ENCODE data around the gene SH3GL2.
"Not testable (repeated sequence)": the region's sequence is repeated elsewhere in the genome, so short reads cannot be mapped to it uniquely, and the experiment has no call there.

The SH3GL2 gene

DNA sequence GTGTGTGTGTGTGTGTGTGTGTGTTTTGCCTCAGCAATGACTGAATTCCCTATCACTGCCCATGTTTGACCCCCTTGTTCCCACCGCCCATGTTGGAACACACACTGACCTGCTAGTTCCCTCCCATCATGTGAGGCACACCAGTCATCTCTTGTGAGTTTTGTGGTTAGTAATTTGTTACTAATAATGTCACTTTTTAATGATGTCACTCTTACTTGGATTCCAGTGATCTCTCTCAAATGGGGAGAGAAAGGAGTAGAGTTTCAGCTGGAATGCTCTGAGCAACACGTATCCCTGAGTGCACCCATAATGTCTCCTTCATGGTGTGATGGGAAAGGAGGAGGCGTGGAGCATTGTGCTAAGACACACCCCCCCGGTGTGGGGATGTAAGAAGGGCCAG, 172.6 kb downstream of the SH3GL2 start:
- DNase-seq (ENCODE audit: low spot score) = no peak

DNA sequence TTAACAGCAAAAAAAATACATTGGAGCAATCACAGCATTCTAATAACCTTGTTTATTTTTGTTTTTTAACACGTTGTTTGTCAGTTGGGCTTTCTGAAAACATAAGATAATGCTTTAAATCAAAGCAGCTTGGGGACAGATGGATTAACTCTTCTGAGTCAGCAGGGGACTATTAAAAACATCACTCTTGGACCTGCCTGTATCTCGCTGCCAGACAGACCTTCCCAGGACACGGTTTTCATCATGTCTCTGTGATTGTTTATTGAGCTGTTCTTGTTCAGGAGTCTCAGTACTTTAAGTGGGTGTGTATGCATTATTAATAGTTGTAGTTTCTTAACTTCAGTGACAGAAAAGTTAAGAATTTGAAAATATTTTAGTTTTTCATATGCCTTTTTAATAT, 173.2 kb downstream of the SH3GL2 start:
- DNase-seq (ENCODE audit: low spot score) = no peak

- no peak for DNase-seq (ENCODE audit: low spot score)
Observed at GRCh38 chr9:17757816-17758215, 178.9 kb downstream of the SH3GL2 start.

DNA sequence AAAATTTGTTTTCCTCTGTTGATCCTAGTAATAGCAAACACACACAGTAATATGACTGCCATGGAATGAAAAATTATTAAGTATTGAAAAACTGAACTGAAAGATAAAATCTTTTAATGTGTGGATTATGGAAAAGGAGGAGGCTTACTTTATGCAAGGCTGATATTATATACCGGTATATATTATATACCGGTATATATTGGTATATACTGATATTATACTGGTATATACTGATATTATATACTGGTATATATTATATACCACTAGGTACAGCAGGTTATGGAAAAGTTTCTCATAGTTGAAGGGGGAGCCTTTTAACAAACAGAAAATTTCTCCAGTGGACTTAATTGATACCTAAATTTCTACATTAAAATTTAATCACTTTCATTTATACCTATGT, 181.4 kb downstream of the SH3GL2 start:
- DNase-seq (ENCODE audit: low spot score) = no peak

GRCh38 chr9:17761984-17762676, 183.3 kb downstream of the SH3GL2 start:
- no peak for DNase-seq (ENCODE audit: low spot score)

DNA sequence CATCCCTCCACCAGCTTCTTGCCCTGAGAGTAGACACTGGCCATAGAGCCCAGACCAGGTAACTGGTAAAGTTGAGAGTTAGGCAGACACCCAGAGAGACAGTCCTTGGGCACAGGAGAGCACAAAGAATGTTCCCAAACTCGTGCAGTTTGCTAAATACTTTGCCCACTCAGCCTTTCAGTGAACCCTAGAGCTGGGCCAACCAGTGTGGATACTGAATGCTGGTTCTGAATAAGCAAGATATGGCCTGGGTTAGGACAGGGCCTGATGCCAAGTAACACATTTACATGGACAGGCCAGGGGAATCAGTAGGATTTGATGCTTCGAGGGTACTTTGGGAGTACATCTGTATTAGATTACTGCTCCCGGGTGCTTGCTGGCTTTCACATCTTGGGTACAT, 185.4 kb downstream of the SH3GL2 start:
- DNase-seq (ENCODE audit: low spot score) = no peak

GRCh38 chr9:17765131-17765530, 186.3 kb downstream of the SH3GL2 start:
- DNase-seq (ENCODE audit: low spot score) = not testable (repeated sequence)

DNA sequence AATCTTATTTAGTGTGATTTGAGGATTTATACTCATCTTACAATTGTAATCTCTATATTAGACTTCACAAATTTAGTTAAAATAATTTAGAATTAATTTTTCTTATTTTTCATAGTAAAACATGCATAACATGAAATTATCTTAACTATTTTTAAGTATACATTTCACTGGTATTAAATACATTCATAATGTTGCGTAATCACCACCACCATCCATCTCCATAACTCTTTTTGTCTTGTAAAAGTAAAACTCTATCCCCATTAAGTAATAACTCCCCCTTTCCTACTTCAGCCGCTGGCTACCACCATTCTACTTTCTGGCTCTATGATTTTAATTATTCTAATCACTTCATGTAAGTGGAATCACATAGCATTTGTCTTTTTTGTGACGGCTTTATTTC, 193.4 kb downstream of the SH3GL2 start:
- DNase-seq (ENCODE audit: low spot score) = no peak

- no peak for DNase-seq (ENCODE audit: low spot score)
Observed at GRCh38 chr9:17775656-17776055, 196.8 kb downstream of the SH3GL2 start.

DNA sequence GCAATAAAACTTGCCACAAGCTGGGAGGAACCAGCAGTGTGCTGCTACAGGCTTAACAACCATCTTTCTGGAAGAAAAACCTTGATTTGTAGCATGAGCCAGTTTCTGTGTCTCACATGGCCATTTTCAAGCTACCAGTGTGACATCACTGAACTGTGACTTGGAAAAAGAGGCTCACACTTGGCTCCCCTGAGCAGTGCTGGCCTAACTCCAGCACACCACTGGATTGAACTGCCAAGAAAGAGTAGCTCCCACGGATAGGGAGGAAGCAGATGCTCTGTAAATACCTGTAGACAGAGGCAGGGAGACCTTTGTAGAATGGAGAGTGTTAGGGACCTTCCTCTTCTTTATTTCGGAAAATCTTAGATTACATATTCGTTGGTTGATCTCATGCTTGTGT, 197.9 kb downstream of the SH3GL2 start:
- no peak for DNase-seq (ENCODE audit: low spot score)

- no peak for DNase-seq (ENCODE audit: low spot score)
Observed at GRCh38 chr9:17777465-17777864, 198.6 kb downstream of the SH3GL2 start.

DNA sequence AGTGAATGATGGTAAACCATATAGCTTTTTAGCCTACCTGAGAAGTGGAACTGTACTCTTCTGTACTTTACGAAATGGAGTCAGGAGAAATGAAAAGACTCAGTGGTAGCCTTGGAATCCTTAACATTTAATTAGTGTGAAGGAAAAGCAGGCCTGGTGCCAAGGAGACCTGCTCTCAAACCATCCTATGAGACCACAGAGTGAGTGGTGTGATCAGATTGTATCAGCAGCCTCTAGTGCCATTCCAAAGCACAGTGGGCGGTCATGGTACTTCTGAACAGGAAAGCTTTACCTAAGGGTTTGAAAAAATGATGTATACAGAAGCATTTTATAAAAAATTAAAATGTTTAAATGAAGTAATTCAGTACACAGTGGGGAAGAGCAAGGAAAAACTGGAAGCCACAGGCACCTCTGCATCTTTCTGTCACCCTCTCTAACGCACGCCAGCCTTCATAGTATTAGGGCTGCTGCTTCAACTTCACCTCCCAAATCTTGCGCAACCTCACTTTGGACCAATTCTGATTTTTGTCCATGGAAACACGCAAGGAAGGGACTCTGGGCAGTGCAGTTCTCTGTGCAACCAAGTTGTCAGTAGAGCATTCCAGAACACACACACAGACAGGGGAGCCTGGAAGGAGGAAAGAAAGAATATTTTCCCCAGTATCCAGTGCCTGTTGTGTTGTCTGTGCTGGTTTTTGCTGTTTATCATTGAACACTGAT, 203.7 kb downstream of the SH3GL2 start:
- no peak for DNase-seq (ENCODE audit: low spot score)

- no peak for DNase-seq (ENCODE audit: low spot score)
Observed at GRCh38 chr9:17783227-17783626, 204.4 kb downstream of the SH3GL2 start.

GRCh38 chr9:17789316-17789715, 210.4 kb downstream of the SH3GL2 start:
- no peak for DNase-seq (ENCODE audit: low spot score)

DNA sequence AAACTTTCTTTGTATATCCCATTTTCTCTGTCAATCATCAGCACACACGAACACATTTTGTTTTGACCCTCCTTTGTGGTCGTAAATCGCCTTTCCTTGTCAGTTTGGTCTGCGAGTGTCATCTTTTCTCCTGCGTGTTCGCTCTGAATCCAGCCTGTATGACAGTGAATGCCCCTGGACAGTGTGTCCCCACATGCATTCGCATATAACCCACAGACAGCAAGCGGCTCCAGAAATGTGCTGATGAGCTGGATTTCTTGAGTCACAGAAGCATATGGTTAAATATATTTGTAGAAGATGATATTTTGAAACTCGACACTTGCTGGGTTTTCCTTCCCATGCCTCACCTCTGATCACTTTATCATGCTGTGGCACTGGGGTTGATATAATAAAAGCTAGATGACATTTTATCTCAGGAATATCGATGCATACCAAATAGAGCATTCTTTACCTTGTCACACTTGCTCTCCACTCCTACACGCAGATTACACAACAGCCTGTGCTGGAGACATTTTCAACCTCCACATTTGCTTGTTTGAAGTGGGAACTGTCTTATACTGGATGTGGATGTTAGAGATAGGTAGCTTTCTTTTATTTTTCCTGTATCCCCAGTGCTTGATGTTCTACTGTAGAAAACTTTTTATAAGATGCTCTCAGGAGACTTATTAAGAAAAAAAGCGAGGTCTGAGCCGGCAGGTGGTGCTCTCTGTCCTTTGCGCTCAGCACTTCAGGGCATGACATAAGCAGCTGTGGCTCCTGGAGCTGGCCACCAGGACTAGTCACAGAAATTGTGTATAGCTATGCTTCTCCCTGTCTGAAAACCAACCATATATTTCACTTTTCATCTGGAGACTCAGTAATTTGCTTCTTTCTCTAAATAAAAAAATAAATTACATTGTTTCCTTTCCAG, 215.1 kb downstream of the SH3GL2 start:
- no peak for DNase-seq (ENCODE audit: low spot score)

GRCh38 chr9:17795744-17796143, 216.9 kb downstream of the SH3GL2 start:
- no peak for DNase-seq (ENCODE audit: low spot score)

DNA sequence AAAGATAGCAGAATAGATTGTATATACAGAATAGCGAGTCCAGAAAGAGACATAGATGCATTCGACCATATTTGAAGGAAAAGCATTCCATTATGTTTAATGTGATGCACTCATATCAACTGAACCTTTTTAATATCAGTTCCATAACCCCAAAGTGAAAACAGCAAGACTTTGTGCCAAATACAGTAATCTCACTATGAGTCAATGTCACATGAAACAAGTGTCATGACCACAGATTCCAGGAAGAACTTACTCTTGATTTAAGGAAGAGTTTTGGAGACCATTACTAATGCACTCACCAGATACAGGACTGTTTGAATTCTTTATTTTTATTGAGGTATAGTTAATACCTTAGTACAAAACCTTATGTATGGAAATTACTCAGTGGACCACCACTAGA, 220.5 kb downstream of the SH3GL2 start:
- no peak for DNase-seq (ENCODE audit: low spot score)

- no peak for DNase-seq (ENCODE audit: low spot score)
Observed at GRCh38 chr9:17800418-17800817, 221.6 kb downstream of the SH3GL2 start.

- DNase-seq (ENCODE audit: low spot score) = no peak
Observed at GRCh38 chr9:17802249-17802857, 223.5 kb downstream of the SH3GL2 start.

GRCh38 chr9:17807613-17808282, 228.9 kb downstream of the SH3GL2 start:
- DNase-seq (ENCODE audit: low spot score) = no peak

DNA sequence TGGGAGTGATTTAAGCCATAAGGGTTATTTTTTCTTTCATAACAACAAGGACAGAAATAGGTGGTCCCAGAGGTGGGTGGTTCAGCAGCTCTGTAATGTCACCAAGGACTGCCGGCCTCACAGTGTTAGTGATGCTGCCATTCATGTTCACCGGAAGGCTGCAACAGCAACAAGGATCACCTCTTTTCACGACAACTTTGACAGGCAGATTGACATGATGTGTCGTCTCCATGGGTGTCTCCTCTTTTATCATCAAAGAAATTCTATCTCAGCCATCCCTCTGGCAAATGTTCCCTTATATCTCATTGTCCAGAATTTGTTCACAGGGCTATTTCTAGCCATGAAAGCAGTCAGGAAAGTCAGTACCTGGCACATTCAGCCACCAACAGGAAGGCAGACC, 231.5 kb downstream of the SH3GL2 start:
- no peak for DNase-seq (ENCODE audit: low spot score)
